Mucosa of descending colon (tissue), 3 donors: ENCODE results near the gene FGG. TPM values are rescaled to one million over a fixed set of nuclear protein-coding genes. Genes with fewer than 3 reads are reported as not detected.
"Not testable (repeated sequence)": the region's sequence is repeated elsewhere in the genome, so short reads cannot be mapped to it uniquely, and the experiment has no call there.

Experiments used
- ATAC-seq: fragments of 200-7000 bp; cut with Tn5 transposase; one replicate; pipeline ENCODE4 v1.9.1; 2020; ENCODE audit warnings: mild to moderate bottlenecking, moderate library complexity
- DNase-seq, 3 donors: peaks; one replicate each; pipeline ENCODE4 v3.0.0-alpha.2; 2020
- H3K36me3 ChIP-seq: fragments of 200-600 bp; one replicate; pipeline ENCODE4 v1.8.0; 2021; ENCODE audit warnings: low read depth, mild to moderate bottlenecking
- H3K4me1 ChIP-seq: fragments of 200-600 bp; one replicate; pipeline ENCODE4 v1.8.0; 2021; ENCODE audit warnings: low read depth, mild to moderate bottlenecking
- H3K4me3 ChIP-seq: fragments of 200-600 bp; one replicate; pipeline ENCODE4 v1.8.0; 2021; ENCODE audit warnings: mild to moderate bottlenecking
- H3K9me3 ChIP-seq: fragments of 200-600 bp; one replicate; pipeline ENCODE4 v1.8.0; 2021; ENCODE audit warnings: mild to moderate bottlenecking
- CTCF ChIP-seq: fragments of 200-600 bp; IDR thresholded peaks from one replicate; pipeline ENCODE4 v1.8.0; 2022; ENCODE audit warnings: antibody characterized with exemption, mild to moderate bottlenecking
- intact Hi-C, 2 donors: fragments of 100-400 bp; cut with DNase I in 1 of 2; cut with micrococcal nuclease in 1 of 2; formaldehyde crosslinking; loops; one replicate each; pipeline versions ENCODE4 v1.11.0 to v1.11.1; 2022; cut with DNase I, micrococcal nuclease
- total RNA-seq, 3 donors: library from RNA; stranded (reverse); fragmentation: NEBNext Ultra II Directional in 2 of 3; extraction: Animal tissue kit (Norgen Biotek cat#: 25700) in 2 of 3; gene quantifications; one replicate each; pipeline versions ENCODE4 v1.2.1 to v1.2.4, GENCODE V29; 2021 to 2023
- donor health status: DM: no; HTN: no; CAD: no; lungs with moderate emphysema.
- donor health status: DM: no; HTN: no; CAD: no.
- donor health status: DM: no; HTN: yes; CAD: no.

The FGG gene
- total RNA-seq, 3 donors from 2014 or later = 0.69 TPM; not detected in 2

- H3K9me3 ChIP-seq = no peaks in the 10 kb centered on the region
- no peak overlapping the region for H3K4me3 ChIP-seq
- no peaks in the 10 kb centered on the region for H3K36me3 ChIP-seq
- H3K4me1 ChIP-seq = no peaks in the 10 kb centered on the region
- TF ChIP-seq CTCF = no peak
- DNase-seq (no peak), ATAC-seq (no peak)
- intact Hi-C loops = no loop called here
Observed at GRCh38 chr4:154597798-154598774, 14.4 kb downstream of the FGG start.

GRCh38 chr4:154597281-154597680 lies 15.2 kb downstream of the FGG start:
- H3K36me3 ChIP-seq, intact Hi-C loops, H3K4me1 ChIP-seq, H3K9me3 ChIP-seq, H3K4me3 ChIP-seq, ATAC-seq, DNase-seq: not testable (repeated sequence)

GRCh38 chr4:154595807-154596206 lies 16.6 kb downstream of the FGG start:
- no peak overlapping the region for H3K4me3 ChIP-seq
- no peak for DNase-seq
- no peak for TF ChIP-seq CTCF
- H3K9me3 ChIP-seq = no peaks in the 10 kb centered on the region
- peaks cover 2% of the 10 kb centered on the region for H3K4me1 ChIP-seq
- ATAC-seq = no peak
- intact Hi-C loops = no loop called here
- no peaks in the 10 kb centered on the region for H3K36me3 ChIP-seq

GRCh38 chr4:154594343-154594742 lies 18.1 kb downstream of the FGG start:
- intact Hi-C loops, DNase-seq, ATAC-seq, H3K4me1 ChIP-seq, H3K4me3 ChIP-seq, H3K36me3 ChIP-seq, H3K9me3 ChIP-seq: not testable (repeated sequence)

GRCh38 chr4:154593868-154594267 lies 18.6 kb downstream of the FGG start:
- Histone ChIP-seq H3K9me3 (no peaks in the 10 kb centered on the region), H3K36me3 (no peaks in the 10 kb centered on the region), H3K4me1 (peaks cover 9% of the 10 kb centered on the region), H3K4me3 (no peak overlapping the region)
- ATAC-seq = no peak
- no peak for DNase-seq
- TF ChIP-seq CTCF = no peak
- intact Hi-C loops = no loop called here

GRCh38 chr4:154591890-154592289 lies 20.6 kb downstream of the FGG start:
- H3K4me3 ChIP-seq = no peak overlapping the region
- H3K36me3 ChIP-seq = no peaks in the 10 kb centered on the region
- intact Hi-C loops = no loop called here
- DNase-seq (no peak), ATAC-seq (no peak)
- peaks cover 9% of the 10 kb centered on the region for H3K4me1 ChIP-seq
- no peaks in the 10 kb centered on the region for H3K9me3 ChIP-seq
- no peak for TF ChIP-seq CTCF
